ENCODE measurements around the gene RRP7A. TPM values are rescaled to one million over a fixed set of nuclear protein-coding genes. Genes with fewer than 3 reads are reported as not detected.
A peak's percentile ranks its signal among the peaks of the same experiment; 100 is the strongest.
"Not testable (repeated sequence)": the region's sequence is repeated elsewhere in the genome, so short reads cannot be mapped to it uniquely, and the experiment has no call there.

Gene RRP7A
- total RNA-seq, 3 donors from 2014 or later, result 19.0 to 31.8 (median 25.6) TPM

DNA sequence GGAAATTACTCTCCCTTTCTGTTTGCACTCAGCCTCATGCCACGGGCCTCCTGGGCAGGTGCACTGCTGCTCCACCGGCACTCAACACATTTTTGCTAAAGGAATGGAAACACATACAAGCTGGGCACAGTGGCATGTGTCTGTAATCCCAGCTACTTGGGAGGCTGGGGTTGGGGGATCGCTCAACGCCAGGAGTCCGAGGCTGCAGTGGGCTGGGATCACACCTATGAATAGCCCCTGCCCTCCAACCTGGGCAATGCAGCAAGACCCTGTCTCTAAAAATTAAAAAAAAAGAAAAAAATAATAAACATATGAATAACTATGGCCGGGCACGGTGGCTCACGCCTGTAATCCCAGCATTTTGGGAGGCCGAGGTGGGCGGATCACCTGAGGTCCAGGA is 30.6 kb downstream of the RRP7A start:
- TF ChIP-seq POLR2A (IDR thresholded peaks at IDR 0.05) (no peak), POLR2AphosphoS5 (IDR thresholded peaks at IDR 0.05) (no peak)
- TF ChIP-seq, protein P1, sequence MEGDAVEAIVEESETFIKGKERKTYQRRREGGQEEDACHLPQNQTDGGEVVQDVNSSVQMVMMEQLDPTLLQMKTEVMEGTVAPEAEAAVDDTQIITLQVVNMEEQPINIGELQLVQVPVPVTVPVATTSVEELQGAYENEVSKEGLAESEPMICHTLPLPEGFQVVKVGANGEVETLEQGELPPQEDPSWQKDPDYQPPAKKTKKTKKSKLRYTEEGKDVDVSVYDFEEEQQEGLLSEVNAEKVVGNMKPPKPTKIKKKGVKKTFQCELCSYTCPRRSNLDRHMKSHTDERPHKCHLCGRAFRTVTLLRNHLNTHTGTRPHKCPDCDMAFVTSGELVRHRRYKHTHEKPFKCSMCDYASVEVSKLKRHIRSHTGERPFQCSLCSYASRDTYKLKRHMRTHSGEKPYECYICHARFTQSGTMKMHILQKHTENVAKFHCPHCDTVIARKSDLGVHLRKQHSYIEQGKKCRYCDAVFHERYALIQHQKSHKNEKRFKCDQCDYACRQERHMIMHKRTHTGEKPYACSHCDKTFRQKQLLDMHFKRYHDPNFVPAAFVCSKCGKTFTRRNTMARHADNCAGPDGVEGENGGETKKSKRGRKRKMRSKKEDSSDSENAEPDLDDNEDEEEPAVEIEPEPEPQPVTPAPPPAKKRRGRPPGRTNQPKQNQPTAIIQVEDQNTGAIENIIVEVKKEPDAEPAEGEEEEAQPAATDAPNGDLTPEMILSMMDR (IDR thresholded peaks at IDR 0.05), result no peak
- no peaks in the 10 kb centered on the region for H3K27me3 ChIP-seq
- DNase-seq (ENCODE audit: low spot score in 2 of 2), result no peak
- no peak overlapping the region for H3K4me3 ChIP-seq
- intact Hi-C loops (cut with DNase I; ENCODE audit: low total_unique reads), result no loop called here
- H3K4me1 ChIP-seq, result no peaks in the 10 kb centered on the region
- H3K36me3 ChIP-seq, result no peaks in the 10 kb centered on the region
- no peaks in the 10 kb centered on the region for H3K9me3 ChIP-seq
- H3K27ac ChIP-seq, result no peak overlapping the region

- no peaks in the 10 kb centered on the region for H3K27me3 ChIP-seq
- TF ChIP-seq POLR2A (IDR thresholded peaks at IDR 0.05), result no peak
- H3K4me3 ChIP-seq, result no peak overlapping the region
- intact Hi-C loops (cut with DNase I; ENCODE audit: low total_unique reads), result no loop called here
- no peaks in the 10 kb centered on the region for H3K4me1 ChIP-seq
- no peak overlapping the region for H3K27ac ChIP-seq
- H3K36me3 ChIP-seq, result no peaks in the 10 kb centered on the region
- no peak for DNase-seq (ENCODE audit: low spot score in 2 of 2)
- no peaks in the 10 kb centered on the region for H3K9me3 ChIP-seq
Observed at GRCh38 chr22:42484506-42484905, 35.1 kb downstream of the RRP7A start.

- H3K27me3 ChIP-seq; DNase-seq (ENCODE audit: low spot score in 2 of 2); intact Hi-C loops (cut with DNase I; ENCODE audit: low total_unique reads); H3K27ac ChIP-seq; H3K4me1 ChIP-seq; H3K36me3 ChIP-seq; H3K9me3 ChIP-seq; H3K4me3 ChIP-seq: not testable (repeated sequence)
Observed at GRCh38 chr22:42483610-42484223, 35.9 kb downstream of the RRP7A start.

GRCh38 chr22:42475122-42475521 is 44.5 kb downstream of the RRP7A start:
- no peaks in the 10 kb centered on the region for H3K36me3 ChIP-seq
- no peaks in the 10 kb centered on the region for H3K9me3 ChIP-seq
- no peaks in the 10 kb centered on the region for H3K4me1 ChIP-seq
- no peaks in the 10 kb centered on the region for H3K27me3 ChIP-seq
- TF ChIP-seq POLR2A (IDR thresholded peaks at IDR 0.05), result no peak
- TF ChIP-seq POLR2AphosphoS5 (IDR thresholded peaks at IDR 0.05), result no peak
- TF ChIP-seq, protein P1 (IDR thresholded peaks at IDR 0.05), result no peak
- H3K4me3 ChIP-seq, result no peak overlapping the region
- intact Hi-C loops (cut with DNase I; ENCODE audit: low total_unique reads), result no loop called here
- DNase-seq (ENCODE audit: low spot score in 2 of 2), result no peak
- H3K27ac ChIP-seq, result no peak overlapping the region

GRCh38 chr22:42473484-42474193 is 46.0 kb downstream of the RRP7A start:
- H3K27me3 ChIP-seq, result no peaks in the 10 kb centered on the region
- no peak for TF ChIP-seq POLR2A (IDR thresholded peaks at IDR 0.05)
- TF ChIP-seq, protein P1 (IDR thresholded peaks at IDR 0.05), result peak; percentile 60 to 69 (median 67)
- no peaks in the 10 kb centered on the region for H3K9me3 ChIP-seq
- no peaks in the 10 kb centered on the region for H3K36me3 ChIP-seq
- H3K4me1 ChIP-seq, result no peaks in the 10 kb centered on the region
- intact Hi-C loops (cut with DNase I; ENCODE audit: low total_unique reads), result no loop called here
- no peak for DNase-seq (ENCODE audit: low spot score in 2 of 2)
- no peak overlapping the region for H3K27ac ChIP-seq
- no peak overlapping the region for H3K4me3 ChIP-seq

DNA sequence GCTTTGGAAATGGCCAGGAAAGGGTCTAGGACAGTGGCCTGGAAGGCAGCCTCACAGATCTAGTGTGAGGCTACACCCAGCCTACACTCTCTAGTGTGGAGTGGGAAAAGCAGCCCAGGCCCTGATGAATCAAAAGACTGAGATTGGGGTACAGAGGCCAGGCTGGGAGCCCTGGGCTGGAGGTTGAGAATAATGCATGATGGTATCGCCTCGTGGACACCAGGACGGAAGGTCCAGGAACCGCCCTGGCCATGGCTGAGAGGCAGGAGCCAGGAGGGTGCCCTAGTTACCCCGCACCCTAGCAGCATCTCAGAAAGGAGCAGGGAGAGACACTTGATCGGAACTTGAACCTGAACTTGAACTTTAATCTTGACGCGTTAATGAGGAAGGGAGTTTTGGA is 46.9 kb downstream of the RRP7A start:
- Histone ChIP-seq H3K4me1 (no peaks in the 10 kb centered on the region), H3K27me3 (no peaks in the 10 kb centered on the region), H3K4me3 (no peak overlapping the region), H3K27ac (no peak overlapping the region), H3K9me3 (no peaks in the 10 kb centered on the region), H3K36me3 (no peaks in the 10 kb centered on the region)
- intact Hi-C loops (cut with DNase I; ENCODE audit: low total_unique reads), result no loop called here
- DNase-seq (ENCODE audit: low spot score in 2 of 2), result no peak
- TF ChIP-seq POLR2A (IDR thresholded peaks at IDR 0.05) (no peak), POLR2AphosphoS5 (IDR thresholded peaks at IDR 0.05) (no peak)
- TF ChIP-seq, protein P1 (IDR thresholded peaks at IDR 0.05), result no peak

All from breast epithelium (tissue), 4 donors.